ENCODE results near the gene KIAA0753.

KIAA0753 gene

GRCh38 chr17:6542577-6542976 lies 97.9 kb downstream of the KIAA0753 start:
- CTCF ChIA-PET, result no interaction called here
- no peak for TF ChIP-seq CTCF (conservative IDR thresholded peaks at IDR 0.05; ENCODE audit: low read depth)
- H3K27ac ChIP-seq, result peak overlapping the region; percentile 100
- POLR2A ChIA-PET (ENCODE audit: low non-redundant PET), result no interaction called here
- DNase-seq (ENCODE audit: low spot score), result no peak

GRCh38 chr17:6541886-6542285 lies 98.6 kb downstream of the KIAA0753 start:
- TF ChIP-seq CTCF (conservative IDR thresholded peaks at IDR 0.05; ENCODE audit: low read depth), result no peak
- ChIA-PET POLR2A (ENCODE audit: low non-redundant PET) (no interaction called here), CTCF (no interaction called here)
- peak overlapping the region; percentile 34 for H3K27ac ChIP-seq
- DNase-seq (ENCODE audit: low spot score), result no peak

GRCh38 chr17:6539871-6540270 lies 100.6 kb downstream of the KIAA0753 start:
- no peak for DNase-seq (ENCODE audit: low spot score)
- CTCF ChIA-PET, result interaction anchor here (0.5 kb wide), 2 partner anchors 17 to 48 kb away, joined by 3 read pairs; no protein-coding TSS in a partner anchor
- H3K27ac ChIP-seq, result peak overlapping the region; percentile 36
- TF ChIP-seq CTCF (conservative IDR thresholded peaks at IDR 0.05; ENCODE audit: low read depth), result no peak
- POLR2A ChIA-PET (ENCODE audit: low non-redundant PET), result no interaction called here

- no peak for TF ChIP-seq CTCF (conservative IDR thresholded peaks at IDR 0.05; ENCODE audit: low read depth)
- POLR2A ChIA-PET (ENCODE audit: low non-redundant PET), result no interaction called here
- CTCF ChIA-PET, result no interaction called here
- H3K27ac ChIP-seq, result peak overlapping the region; percentile 18; the same call in 1 of the 2 replicates
- no peak for DNase-seq (ENCODE audit: low spot score)
Measured at GRCh38 chr17:6536566-6537065, 103.9 kb downstream of the KIAA0753 start.

GRCh38 chr17:6536053-6536452 lies 104.5 kb downstream of the KIAA0753 start:
- no peak for DNase-seq (ENCODE audit: low spot score)

GRCh38 chr17:6534846-6535514 lies 105.5 kb downstream of the KIAA0753 start:
- CTCF ChIA-PET, result no interaction called here
- TF ChIP-seq CTCF (conservative IDR thresholded peaks at IDR 0.05; ENCODE audit: low read depth), result no peak
- H3K27ac ChIP-seq, result peak overlapping the region; percentile 42
- DNase-seq (ENCODE audit: low spot score), result no peak
- POLR2A ChIA-PET (ENCODE audit: low non-redundant PET), result no interaction called here

More at GRCh38 chr17:6536053-6536452, 104.5 kb downstream of the KIAA0753 start:
- H3K27ac ChIP-seq, result peak overlapping the region; percentile 18; the same call in 1 of the 2 replicates
- ChIA-PET POLR2A (ENCODE audit: low non-redundant PET) (no interaction called here), CTCF (no interaction called here)
- no peak for TF ChIP-seq CTCF (conservative IDR thresholded peaks at IDR 0.05; ENCODE audit: low read depth)
